Measurements from ENCODE around the gene CHD8.

The CHD8 gene

DNA sequence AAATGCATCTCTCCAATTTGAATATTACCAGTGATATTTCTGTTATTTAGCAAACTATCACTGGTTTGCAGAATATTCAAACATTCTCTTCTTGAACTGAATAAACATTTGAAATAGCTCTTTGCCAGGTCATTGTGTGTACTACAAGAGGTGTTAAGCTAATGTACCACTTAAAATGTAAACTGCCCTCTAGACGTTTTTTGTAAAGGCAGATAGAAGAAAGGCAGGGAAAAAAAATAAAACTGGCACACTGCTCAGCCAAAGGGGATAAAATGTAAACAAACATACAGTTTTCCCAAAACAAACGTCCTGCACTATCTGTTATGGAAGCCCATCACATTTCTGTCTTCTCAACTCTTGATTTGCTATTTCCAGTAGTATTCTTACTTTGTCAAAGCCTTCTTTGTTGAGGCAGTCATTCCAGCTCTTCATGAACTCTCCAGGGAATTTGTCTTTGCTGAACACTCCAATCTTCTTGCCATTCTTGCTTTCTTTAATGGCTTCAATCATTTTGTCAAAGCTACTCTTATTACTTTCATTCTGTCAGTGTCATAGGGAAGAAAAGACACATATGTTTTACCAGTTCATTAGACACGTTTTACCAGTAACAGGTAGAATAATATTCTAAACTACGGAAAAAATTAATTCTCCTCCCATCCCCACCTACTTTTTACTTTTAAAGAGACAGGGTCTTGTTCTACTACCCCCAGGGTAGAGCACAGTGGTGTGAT is 85.8 kb downstream of the CHD8 start:
- no peak for DNase-seq (ENCODE audit: low read depth)
- no peak overlapping the region for H3K4me3 ChIP-seq (ENCODE audit: low read length)
- TF ChIP-seq CTCF (IDR thresholded peaks at IDR 0.05; ENCODE audit: insufficient read depth, low read depth, low read length, missing control alignments), result no peak

DNA sequence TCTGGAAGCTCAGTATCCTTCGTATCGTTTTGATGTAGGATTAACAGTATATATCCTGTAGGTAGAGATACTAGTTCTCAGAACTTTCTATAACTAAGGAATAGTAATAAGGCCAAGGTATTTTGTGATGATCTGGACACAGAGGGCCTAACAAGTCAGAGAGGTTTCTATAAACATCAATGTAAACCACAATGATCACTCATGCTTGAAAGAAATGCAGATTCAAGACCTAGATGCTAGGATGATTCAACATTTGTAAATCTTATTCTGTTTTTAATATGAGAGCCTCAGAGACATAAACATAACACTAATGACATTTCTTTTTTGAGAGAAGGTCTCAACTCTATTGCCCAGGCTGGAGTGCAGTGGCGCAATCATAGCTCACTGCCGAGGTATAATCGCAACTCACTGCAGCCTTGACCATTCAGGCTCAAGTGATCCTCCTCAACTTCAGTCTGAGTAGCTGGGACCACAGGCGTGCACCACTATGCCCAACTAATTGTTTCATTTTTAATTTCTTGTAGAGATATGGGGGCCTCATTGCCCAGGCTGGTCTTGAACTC is 88.3 kb downstream of the CHD8 start:
- TF ChIP-seq CTCF (IDR thresholded peaks at IDR 0.05; ENCODE audit: insufficient read depth, low read depth, low read length, missing control alignments), result no peak
- DNase-seq (ENCODE audit: low read depth), result no peak
- H3K4me3 ChIP-seq (ENCODE audit: low read length), result no peak overlapping the region

DNA sequence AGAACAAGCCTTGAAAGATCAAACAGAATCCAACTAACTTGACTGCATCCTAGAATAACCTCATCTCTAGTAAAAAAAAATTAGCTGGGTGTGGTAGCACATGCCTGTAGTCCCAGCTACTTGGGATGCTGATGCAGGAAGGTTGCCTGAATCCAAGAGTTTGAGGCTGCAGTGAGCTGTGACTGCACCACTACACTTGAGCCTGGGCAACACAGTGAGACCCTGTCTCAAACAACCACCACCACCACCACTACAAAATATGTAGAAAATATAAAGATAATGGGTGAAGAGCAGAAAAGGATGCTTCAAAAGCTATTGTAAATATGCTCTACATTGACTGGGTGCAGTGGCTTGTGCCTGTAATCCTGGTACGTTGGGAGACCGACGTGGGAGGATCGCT is 99.4 kb downstream of the CHD8 start:
- no peak for DNase-seq (ENCODE audit: low read depth)
- no peak overlapping the region for H3K4me3 ChIP-seq (ENCODE audit: low read length)
- no peak for TF ChIP-seq CTCF (IDR thresholded peaks at IDR 0.05; ENCODE audit: insufficient read depth, low read depth, low read length, missing control alignments)

DNA sequence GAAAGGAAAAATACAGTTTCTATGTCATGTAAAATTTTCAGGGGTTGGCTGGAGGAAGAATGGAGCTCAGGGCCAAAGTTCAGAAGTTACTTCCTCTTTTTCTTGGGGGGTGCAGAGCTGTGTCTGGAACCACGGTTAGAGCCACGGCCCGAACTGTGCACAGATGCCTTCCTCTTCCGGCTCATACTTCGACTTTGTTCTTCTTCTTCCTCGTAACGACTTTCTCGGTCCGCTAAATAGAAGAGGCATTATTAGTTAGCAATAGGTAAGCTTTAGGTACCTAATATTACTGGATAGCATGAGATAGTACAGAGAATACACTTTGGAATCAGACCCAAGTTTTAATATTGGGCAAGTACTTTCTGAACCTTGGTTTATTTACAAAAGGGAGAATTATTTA is 103.3 kb downstream of the CHD8 start:
- DNase-seq (ENCODE audit: low read depth), result no peak
- H3K4me3 ChIP-seq (ENCODE audit: low read length), result no peak overlapping the region
- TF ChIP-seq CTCF (IDR thresholded peaks at IDR 0.05; ENCODE audit: insufficient read depth, low read depth, low read length, missing control alignments), result no peak

DNA sequence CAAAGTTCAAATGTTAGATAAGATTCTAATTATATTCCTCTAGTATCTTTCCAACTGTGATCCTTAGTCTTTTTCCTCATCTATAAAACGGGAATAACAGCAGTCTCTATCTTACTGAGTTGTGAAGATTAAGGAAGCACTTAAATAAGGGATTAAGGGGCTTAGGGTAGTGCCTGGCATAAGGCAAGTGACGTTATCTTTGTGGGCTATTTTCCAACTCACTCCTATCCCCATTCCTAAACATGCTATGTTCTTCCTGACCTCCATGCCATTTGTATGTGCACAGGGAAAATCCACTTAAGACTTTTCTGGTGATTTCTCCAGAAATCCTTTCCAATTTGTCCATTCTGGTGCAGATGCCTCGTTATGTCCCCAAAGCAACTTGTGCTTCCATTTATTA is 105.4 kb downstream of the CHD8 start:
- DNase-seq (ENCODE audit: low read depth), result no peak
- no peak overlapping the region for H3K4me3 ChIP-seq (ENCODE audit: low read length)
- TF ChIP-seq CTCF (IDR thresholded peaks at IDR 0.05; ENCODE audit: insufficient read depth, low read depth, low read length, missing control alignments), result no peak

DNA sequence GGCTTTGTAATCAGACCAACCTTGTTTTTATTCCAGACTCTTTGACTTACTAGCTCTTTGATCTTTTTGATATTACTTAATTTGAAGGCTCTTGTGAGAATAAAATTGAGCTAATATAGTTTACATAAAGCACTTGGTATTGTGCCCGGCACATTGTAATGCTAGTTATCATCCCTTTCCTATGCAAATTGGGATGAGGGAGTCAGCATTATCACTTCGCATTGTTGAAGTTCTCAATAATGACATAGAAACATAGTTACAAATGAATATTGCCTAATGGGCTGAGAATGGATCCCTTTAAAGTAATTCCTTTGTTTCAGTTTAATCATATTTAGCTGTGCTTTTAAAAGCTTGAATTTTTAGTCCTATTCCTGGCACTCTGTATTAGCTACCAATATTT is 108.7 kb downstream of the CHD8 start:
- H3K4me3 ChIP-seq (ENCODE audit: low read length), result no peak overlapping the region
- DNase-seq (ENCODE audit: low read depth), result no peak
- no peak for TF ChIP-seq CTCF (IDR thresholded peaks at IDR 0.05; ENCODE audit: insufficient read depth, low read depth, low read length, missing control alignments)
